Middle frontal gyrus (tissue), 1 donor: Measurements from ENCODE around the gene AKR7A2.

ENCODE experiments used
- DNase-seq: peaks from one replicate; pipeline ENCODE4 v3.0.0-alpha.2; 2015; ENCODE audit warnings: low spot score; ENCODE audit errors: extremely low spot score

AKR7A2 gene

DNA sequence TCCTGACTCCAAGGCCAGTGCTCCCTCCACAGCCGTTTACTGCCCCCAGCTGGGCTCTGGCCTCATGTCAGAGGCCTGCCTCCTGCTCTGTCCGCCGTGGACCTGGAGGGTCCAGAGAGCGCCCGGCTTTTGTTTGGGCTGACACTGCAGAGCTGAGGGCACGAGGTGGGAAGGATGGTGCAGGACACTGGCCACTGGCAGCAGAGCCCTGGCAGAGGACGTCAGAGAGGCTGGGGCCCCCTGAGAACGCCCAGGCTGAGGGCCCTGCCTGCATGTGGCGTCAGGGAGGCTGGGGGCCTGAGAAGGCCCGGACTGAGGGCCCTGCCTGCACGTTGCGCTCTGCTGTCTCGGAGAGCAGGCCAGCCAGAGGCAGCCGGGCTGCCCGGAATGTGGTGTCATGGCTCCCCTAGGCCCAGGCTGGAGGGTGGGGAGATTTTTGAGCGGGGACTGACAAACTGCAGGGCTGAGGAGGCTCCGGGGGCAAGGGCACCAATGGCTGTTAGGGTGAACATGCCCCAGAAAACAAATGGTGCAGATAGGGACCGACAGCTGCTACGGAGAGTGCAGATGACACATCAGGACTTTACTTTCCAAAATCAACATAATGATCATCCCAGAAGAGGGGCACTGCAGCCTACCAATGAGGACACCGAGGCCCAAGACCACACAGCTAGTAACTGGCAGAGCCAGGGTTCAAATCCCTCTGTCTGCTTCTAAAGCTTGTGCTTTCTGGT is 31.8 kb upstream of the AKR7A2 start:
- no peak for DNase-seq

DNA sequence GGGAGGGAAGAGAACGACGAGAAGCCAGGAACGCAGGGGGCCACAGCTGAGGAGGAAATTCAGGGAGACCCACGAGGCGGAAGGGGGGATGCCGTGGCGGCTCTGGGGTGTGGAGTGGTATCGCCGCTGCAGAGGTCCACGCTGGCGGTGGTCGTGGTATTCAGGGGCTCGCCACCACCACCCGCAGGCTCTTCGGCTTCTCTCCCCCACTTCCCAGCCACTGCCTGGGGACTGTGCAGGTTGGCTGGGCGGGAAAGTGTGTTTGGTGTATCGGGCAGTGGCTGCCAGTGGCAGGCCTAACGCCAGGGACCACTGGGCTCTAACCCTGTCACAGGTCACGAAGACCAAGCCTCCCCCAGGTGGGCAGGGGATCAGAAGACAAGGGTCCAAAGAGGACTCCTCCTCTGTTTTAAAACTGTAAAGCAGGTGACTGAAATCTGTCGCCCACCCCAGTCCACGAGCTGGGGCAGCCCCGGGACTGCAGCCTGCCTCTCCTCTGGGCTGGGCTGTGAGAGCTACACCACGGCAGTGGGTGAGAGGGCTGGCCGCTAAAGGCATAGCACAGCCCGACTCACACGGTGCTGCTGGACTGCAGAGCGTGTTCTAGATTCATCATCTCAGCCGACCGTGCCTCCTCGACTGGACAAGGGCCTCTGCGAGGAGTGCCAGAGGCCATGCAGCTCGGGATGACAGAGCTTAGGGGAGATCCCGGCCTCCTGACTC is 31.1 kb upstream of the AKR7A2 start:
- no peak for DNase-seq

DNA sequence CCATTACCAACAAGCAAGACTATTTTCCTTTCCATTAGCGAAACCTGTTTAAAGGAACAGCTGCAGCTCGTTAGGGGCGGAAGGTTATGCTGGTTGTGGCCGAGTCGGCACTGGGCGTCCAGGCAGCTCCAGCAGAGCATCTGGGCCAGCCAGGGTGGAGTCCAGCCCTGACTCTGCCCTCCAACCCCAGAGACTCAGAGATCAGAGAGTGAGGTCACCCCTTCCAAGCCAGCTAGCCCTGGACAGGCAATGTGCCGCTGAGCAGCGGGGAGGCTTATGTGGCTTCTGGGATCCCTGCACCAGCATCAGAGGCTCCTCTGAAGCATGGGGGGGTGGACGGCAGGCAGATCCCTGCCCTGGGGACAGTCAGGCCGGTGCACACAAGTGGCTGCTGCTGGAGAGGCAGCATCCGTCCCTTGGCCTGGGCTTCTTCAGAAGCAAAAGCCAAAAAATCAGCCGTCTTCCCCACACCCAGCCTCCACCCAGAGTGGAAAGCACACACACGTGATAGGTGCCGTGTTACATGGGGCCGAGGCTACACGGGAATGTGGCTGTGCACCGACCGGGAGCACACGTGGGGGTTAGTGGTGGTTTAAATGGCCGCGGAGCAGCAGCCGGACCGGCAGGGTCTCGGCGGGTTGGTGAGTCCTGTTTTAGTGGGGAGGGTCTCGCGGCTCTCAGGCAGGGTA is 30.3 kb upstream of the AKR7A2 start:
- no peak for DNase-seq

DNA sequence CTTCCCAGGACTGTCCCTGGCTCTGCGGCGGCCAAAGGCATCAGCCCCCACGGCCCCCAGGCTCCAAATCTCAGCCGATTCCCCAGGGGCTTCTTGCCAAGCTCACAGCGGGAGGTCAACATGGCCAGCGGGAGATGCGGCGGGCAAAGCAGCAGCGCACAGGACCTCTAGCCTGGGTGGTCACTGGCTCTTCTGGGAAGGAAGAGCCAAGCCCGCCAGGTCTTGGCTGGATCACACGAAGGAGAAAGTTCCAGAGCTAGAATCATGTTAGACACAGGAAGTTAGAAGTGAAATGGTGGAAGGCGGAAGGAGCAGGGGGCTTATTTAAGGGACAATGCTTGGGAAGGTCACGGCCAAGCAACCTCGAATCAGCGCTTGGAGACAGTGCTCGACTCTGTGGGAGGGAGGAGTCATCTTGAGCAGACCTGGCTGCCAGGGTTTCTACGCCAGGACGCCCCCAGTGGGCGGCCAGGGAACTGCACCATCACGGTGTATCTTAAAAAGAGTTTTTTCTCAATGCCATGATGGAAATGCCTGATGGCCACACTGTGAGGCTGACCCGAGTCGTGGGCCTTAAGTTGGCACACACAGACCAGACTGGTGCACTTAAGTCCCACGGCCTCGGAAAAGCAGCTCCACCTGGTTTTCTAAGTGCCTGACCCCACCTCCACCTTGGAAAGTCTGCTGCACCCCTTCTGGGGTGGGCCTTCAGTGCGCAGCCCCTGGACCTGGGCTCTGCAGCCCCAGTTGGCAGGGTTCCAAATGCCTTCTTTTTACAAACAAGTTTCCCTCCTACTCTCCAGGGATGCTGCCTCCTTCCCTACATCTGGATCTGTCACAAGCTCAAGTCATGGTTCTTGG is 29.5 kb upstream of the AKR7A2 start:
- DNase-seq = no peak

DNA sequence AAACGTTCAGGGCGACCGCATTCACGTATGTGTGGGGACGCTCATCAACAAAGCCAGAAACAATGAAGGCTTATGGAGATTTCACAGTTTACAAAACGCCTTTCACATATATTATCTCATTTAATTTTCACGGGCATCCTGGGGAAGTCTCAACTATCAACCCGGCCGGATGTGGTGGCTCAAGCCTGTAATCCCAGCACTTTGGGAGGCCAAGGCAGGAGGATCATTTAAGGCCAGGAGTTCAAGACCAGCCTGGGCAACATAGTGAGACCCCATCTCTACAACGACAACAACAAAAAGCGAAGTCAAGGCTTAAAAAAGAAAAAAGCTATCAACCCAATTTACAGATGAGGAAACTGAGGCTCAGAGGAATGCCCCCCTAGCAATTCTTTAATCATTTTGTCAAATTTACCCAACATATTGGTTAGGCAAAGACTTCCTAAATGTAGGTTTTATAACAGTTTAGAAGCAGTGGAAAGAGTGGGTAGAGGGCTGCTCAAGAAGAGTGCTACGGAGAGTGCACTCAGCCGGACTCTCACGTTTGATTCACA is 28.5 kb upstream of the AKR7A2 start:
- DNase-seq = no peak

DNA sequence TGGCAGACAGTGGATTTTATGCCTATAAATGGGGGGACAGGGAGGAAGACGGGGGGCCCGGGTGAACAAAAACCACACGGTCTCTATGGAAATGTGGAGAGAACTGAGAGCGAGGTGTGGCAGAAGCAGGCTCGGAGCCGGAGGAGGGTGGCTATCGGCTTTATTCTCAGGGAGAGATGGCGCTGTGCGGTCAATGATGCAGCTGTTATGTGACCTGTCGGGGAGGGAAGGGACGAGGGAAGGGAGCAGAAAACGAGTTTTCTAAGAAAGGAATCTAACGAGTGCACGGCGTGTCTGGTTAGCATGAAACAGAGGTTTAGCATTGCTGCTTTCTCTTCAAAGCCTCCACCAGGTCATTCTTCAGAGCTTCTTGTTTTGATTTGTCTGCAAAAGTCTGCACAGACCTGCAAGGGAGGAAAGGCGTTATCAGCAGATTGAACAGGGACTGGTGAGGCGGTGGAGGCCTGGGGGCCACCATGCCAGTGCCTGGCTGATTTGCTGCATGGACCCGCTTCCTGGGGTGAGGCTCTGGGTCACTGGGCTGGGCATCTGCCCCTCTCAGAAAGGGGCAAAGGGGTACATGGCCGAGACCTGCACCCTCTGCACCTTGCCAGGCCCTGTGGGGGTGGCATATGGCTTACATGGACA is 27.4 kb upstream of the AKR7A2 start:
- DNase-seq = no peak

DNA sequence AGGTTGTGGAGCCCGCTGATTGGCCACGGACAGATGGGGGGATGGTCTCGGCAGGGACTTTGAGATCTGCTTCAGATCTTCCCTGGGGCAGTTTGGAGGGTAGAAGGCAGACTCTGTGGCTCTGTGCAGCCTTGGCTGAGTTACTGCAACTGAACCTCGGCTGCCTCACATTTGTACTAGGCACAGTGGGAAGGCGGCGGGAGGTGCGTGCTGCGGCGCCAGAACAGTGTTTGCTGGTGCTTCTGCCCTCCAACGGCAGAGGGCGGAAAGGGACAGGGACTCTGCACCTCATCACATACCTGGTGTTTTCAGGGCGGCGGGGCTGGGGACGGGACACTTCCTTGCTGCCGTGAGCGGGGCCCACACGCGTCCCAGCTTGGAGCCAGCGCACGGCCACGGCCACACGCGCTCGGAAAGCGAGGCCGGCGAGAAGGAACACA is 26.4 kb upstream of the AKR7A2 start:
- DNase-seq = no peak

DNA sequence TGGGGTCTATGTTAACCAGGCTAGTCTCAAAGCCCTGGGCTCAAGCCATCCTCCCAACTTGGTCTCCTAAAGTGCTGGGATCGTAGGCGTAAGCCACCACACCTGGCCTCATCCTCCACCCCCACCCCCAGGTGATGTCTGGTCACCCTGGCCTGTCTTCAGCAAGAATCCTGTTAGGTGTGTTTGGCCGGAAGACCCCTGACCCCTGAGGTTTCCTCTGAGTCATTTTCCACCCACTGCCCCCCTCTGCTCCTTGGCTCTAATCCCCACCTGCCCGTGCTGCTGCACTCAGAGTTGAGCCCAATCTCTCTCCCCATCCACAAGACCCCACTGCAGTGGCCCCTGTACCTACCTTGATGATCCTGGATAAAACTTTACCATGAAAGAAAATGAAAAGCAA is 25.3 kb upstream of the AKR7A2 start:
- DNase-seq = no peak

DNA sequence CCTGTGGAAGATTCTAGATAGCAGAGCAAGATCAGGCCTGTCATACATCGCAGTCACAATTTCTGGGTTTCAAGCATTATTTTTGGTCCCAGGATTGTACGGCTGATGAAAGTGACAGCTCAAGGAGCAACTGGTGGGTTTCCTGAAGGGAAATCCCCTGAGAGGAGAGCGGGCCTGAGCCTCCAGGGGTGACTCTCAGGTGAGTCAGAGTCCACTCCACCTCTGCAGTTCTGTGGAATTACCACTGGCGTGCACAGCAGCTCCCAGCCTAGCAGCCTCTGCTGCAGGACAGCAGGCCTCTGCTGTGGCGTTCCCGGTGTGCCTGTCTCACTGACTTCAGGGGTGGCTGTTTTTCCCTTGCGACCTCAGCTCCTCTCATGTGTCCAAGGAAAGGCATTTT is 24.6 kb upstream of the AKR7A2 start:
- no peak for DNase-seq

DNA sequence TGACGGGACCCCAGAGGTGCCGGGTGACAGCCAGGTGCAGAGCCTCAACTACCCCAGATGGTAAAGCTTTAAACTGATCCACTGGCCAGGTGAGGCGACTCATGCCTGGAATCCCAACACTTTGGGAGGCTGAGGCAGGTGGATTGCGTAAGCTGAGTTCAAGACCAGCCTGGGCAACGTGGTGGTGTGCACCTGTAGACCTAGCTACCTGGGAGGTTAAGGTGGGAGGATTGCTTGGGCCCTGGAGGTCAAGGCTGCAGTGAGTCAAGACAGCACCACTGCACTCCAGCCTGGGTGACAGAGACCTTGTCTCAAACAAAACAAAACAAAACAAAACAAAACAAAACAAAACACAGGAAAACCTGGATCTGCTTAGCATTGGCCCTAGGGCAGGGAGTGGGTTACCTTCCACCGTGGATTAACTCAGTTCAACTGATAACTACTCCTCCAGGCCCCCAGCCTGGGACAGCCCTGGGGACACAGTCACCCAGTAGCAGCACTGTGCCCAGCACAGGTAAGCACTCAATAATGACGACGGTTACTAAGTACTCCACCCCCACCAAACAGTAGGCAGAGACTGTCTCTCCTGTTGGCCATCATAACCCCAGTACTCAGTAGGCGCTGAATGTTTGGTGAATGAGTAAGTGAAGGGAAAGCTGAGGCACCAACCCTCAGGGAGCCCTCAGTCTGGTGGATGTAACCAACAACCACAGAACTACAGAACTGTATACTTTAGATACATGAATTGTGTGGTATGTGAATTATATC is 21.8 kb upstream of the AKR7A2 start:
- DNase-seq = no peak

DNA sequence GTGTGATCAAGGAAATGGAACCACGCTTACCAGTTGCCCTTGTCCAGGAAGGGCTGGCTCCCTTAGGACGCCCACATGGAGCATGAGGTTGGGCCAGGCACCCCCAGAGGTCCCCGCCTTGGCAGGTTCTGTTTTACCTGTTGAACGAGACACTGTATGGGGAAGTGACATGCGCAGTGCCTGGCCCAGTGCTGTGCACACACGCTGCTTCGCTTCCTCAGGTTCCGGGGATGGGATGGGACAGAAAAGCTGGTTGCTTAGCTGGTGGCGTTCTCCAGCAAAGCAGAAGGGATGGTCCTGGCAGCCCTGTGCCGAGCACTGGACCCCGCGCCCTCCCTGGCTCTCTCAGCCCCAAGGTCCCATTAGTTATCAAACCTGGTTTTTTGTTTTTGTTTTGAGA is 20.9 kb upstream of the AKR7A2 start:
- no peak for DNase-seq

DNA sequence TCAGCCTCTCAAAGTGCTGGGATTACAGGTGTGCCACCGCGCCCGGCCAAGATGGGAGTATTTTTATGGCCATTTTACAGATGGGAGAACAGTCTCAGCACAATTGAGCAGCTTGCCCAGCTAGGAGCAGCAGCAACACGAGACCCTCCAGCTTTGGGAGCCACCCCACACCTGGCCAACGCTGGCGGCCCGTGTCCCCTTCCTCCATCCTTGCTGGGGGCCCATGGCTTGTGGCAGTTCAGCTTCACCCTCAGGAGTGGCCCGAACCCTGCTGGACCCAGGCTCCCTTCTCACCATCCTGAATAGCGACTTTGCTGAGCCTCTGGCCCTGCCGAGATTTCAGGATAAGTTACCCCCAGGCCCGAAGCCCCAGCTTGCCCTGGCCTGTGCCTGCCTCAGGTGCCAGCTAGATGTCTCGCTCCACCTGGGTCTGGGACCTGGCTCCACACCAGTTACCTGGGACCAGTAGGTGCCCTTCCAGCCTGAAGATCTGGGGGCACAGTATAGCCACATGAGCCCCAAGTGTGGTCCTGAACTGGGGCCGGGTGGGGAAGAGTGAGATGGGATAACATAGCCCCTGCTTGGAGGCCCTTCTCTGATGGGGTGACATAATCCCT is 19.4 kb upstream of the AKR7A2 start:
- no peak for DNase-seq

DNA sequence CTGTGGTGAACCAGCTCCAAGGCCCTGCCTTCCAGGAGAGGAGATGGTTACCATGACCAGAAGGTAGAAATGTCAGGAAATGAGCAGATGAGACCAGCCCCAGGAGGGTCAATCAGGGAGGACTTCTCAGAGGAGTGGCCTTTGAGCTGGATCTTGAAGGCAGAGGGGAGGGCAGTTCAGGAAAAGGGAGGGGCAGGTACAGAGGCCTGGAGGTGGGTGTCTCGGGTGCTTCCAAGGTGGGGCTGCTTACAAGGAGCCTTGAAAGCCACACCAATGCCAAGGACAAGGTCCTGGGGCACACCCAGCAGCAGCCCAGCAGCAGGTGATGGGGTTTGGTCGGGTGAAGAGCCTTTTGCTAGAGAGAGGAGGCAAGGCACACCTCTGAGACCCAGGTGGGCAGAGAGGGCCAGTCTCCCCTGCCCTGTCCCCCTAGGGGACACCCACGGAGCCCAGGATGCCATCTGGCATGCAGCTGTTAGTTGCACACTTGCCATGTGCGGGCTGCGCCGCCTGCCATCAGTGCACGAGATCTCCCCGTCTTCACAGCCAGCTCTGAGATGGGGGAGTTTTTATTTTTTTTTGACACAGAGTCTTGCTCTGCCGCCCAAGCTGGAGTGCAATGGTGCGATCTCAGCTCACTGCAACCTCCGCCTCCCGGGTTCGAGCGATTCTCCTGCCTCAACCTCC is 18.6 kb upstream of the AKR7A2 start:
- no peak for DNase-seq

DNA sequence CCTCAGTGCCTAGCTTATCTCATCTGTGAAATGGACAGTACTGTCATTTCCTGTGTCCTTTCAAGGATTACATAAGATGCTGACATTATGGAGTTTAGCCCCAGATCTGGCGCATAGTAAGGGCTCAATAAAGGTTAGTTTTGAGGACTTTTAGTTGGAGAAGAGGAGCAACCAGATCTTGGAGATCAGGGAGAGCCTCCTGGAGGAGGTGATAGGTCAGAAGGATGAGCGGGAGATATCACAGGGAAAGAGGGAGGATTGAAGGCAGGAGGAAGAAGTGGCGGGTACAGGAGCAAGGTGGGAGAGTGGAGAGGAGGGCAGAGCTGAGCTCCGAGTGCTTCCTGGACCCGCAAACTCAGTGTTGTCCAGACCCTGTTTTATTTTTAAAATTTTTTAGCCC is 17.7 kb upstream of the AKR7A2 start:
- no peak for DNase-seq

DNA sequence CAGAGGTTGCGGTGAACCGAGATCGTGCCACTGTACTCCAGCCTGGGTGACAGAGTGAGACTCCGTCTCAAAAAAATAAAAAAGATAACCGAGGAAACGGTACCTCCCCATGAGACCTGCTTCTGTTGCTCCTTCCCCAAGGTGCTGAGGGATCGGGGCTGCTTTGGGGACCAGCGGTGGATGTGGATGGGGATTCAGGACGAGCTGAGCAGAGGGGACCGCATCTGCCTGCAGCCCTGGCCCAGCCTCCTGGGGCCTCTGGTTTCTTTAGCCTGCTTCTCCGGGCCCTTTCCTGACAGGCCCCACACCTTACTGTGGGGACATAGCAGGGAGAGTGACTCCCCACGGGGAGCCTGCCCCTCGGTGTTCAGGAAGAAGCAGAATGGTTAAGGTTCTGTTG is 17.2 kb upstream of the AKR7A2 start:
- DNase-seq = no peak

DNA sequence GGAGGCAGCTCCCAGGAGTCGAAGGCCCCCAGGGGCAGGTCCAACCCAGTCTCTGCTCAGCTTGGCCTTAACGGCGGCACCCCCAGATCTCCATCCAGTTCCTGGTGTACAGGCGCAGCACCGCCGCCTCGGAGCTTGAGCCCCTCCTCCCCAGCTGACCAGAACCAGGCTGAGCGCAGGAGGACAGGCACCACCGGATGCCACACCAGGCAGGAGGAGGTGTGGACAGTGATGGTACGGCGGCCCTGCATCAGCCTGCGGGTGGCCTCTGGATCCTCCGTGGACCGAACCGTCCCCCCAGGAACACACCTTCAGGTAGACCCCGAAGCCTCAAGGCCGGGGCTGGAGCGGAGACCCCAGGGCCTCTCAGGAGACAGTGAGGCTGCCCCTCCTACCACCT is 16.5 kb upstream of the AKR7A2 start:
- DNase-seq = no peak

DNA sequence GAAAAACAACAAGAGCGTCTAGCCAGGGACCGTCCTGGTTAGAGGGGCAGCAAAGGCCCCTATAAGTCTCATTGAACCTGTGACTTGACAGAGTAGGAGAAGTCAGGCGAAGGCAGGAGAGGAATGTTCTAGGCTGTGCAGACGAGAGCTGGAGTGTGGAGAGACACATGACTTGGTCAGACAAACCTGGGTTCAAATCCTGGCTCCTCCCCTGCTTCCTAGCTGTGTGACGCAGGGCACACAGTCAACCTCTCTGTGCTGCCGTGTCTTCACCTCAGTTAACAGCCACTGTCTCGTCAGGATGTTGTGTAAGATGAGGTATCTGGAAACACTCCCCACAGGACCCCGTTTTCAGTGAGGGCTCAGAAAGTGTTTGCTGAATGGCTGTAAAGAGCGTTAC is 15.8 kb upstream of the AKR7A2 start:
- no peak for DNase-seq

DNA sequence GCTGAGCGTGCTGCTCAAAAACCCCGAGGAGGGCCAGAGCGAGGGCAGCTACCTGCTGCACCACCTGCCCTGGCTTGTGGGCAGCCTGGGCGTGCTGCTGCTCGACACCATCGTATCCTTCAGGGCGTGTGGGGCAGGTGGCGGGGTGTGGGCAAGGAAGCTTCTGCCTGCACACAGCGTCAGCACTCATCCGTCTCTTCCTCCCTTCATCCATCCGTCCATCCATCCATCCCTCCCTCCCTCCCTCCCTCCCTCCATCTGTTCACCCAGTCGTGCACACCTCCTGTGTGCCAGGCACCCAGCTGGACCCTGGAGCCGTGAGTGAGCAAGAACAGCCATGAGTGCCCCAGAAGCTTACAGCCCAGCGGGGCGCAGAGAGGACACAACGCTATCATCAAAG is 15.4 kb upstream of the AKR7A2 start:
- DNase-seq = no peak

DNA sequence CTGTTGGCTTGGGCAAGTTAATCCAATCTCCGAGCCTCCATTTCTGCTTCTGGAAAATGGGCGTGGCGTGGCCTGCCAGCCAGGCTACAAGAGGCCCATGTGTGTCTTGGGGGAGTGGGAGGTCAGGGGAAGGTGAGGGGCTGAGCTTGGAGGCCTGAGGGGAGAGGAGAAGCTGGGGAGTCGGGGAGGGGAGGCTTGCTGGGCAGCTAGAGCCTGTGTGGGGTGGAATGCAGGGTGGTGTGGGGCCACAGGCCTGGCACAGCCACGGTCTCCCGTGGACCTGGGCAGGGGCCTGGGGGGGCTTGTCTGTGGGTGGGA is 14.8 kb upstream of the AKR7A2 start:
- no peak for DNase-seq
